Chondrocyte (in vitro differentiated cells): ENCODE measurements around the gene MDK. TPM values are rescaled to one million over a fixed set of nuclear protein-coding genes. Genes with fewer than 3 reads are reported as not detected.
"Not testable (repeated sequence)": the region's sequence is repeated elsewhere in the genome, so short reads cannot be mapped to it uniquely, and the experiment has no call there.

Experiments
- DNase-seq: peaks from one replicate; pipeline ENCODE4 v3.0.0; 2021; ENCODE audit warnings: mixed read lengths, low spot score
- H3K27ac Mint-ChIP-seq: one replicate; pipeline ENCODE4 v1.8.0; 2021; ENCODE audit warnings: mild to moderate bottlenecking, moderate library complexity, mixed read lengths; ENCODE audit not compliant: unreplicated experiment
- H3K27me3 Mint-ChIP-seq: 2 replicates; pipeline ENCODE4 v1.8.0; 2021; ENCODE audit warnings: low read depth, mixed read lengths
- H3K36me3 Mint-ChIP-seq: 2 replicates; pipeline ENCODE4 v1.8.0; 2021; ENCODE audit warnings: low read depth, mixed read lengths
- H3K4me1 Mint-ChIP-seq: 2 replicates; pipeline ENCODE4 v1.8.0; 2021; ENCODE audit warnings: low read depth, mild to moderate bottlenecking, mixed read lengths
- H3K4me3 Mint-ChIP-seq: one replicate; pipeline ENCODE4 v1.8.0; 2021; ENCODE audit warnings: mild to moderate bottlenecking, moderate library complexity, mixed read lengths; ENCODE audit not compliant: unreplicated experiment
- H3K9me3 Mint-ChIP-seq: 2 replicates; pipeline ENCODE4 v1.8.0; 2021; ENCODE audit warnings: low read depth, mixed read lengths
- total RNA-seq: library from RNA; stranded (reverse); gene quantifications from 3 replicates; pipeline ENCODE4 v1.2.1, GENCODE V29; 2021
- TF ChIP-seq, protein P1 (sequence below): fragments of 200-600 bp; sonication (generic); IDR thresholded peaks from 2 replicates; pipeline ENCODE4 v1.5.0; 2021; ENCODE audit warnings: antibody characterized with exemption, mild to moderate bottlenecking, moderate library complexity

MDK gene
- total RNA-seq, 1 donor from 2014 or later, result 127 TPM

GRCh38 chr11:46378296-46378695 lies 3.2 kb upstream of the MDK start:
- H3K4me1 Mint-ChIP-seq, result peaks cover 5% of the 10 kb centered on the region
- H3K36me3 Mint-ChIP-seq, result peaks cover 15% of the 10 kb centered on the region
- no peak overlapping the region for H3K27ac Mint-ChIP-seq
- no peaks in the 10 kb centered on the region for H3K27me3 Mint-ChIP-seq
- DNase-seq, result no peak
- TF ChIP-seq, protein P1, sequence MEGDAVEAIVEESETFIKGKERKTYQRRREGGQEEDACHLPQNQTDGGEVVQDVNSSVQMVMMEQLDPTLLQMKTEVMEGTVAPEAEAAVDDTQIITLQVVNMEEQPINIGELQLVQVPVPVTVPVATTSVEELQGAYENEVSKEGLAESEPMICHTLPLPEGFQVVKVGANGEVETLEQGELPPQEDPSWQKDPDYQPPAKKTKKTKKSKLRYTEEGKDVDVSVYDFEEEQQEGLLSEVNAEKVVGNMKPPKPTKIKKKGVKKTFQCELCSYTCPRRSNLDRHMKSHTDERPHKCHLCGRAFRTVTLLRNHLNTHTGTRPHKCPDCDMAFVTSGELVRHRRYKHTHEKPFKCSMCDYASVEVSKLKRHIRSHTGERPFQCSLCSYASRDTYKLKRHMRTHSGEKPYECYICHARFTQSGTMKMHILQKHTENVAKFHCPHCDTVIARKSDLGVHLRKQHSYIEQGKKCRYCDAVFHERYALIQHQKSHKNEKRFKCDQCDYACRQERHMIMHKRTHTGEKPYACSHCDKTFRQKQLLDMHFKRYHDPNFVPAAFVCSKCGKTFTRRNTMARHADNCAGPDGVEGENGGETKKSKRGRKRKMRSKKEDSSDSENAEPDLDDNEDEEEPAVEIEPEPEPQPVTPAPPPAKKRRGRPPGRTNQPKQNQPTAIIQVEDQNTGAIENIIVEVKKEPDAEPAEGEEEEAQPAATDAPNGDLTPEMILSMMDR, result no peak
- H3K9me3 Mint-ChIP-seq, result no peaks in the 10 kb centered on the region
- no peak overlapping the region for H3K4me3 Mint-ChIP-seq

- no peaks in the 10 kb centered on the region for H3K9me3 Mint-ChIP-seq
Measured at GRCh38 chr11:46378811-46379481, 2.5 kb upstream of the MDK start.

DNA sequence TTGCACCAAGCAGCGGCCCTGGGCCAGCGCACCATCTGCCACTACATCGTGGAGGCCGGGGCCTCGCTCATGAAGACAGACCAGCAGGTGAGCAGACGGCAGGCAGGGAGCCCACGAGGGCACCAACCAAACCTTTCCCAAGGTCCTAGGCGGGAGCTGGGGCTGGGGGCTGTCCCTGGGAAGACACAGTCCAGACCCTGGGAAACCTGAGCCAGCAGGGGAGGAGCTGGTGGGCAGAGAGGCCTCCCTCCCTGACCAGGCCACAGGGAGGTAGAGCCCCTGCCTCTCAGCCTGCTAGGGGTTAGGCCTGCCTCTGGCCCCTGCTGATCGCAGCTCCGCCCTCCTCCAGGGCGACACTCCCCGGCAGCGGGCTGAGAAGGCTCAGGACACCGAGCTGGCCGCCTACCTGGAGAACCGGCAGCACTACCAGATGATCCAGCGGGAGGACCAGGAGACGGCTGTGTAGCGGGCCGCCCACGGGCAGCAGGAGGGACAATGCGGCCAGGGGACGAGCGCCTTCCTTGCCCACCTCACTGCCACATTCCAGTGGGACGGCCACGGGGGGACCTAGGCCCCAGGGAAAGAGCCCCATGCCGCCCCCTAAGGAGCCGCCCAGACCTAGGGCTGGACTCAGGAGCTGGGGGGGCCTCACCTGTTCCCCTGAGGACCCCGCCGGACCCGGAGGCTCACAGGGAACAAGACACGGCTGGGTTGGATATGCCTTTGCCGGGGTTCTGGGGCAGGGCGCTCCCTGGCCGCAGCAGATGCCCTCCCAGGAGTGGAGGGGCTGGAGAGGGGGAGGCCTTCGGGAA lies 1.8 kb upstream of the MDK start:
- not testable (repeated sequence) for H3K27ac Mint-ChIP-seq, H3K4me1 Mint-ChIP-seq
- peak overlapping the region; percentile 22 for H3K4me3 Mint-ChIP-seq

More at GRCh38 chr11:46378811-46379481, 2.5 kb upstream of the MDK start:
- H3K36me3 Mint-ChIP-seq, result peaks cover 15% of the 10 kb centered on the region
- no peak overlapping the region for H3K27ac Mint-ChIP-seq
- no peak for DNase-seq
- no peak overlapping the region for H3K4me3 Mint-ChIP-seq
- H3K4me1 Mint-ChIP-seq, result peaks cover 5% of the 10 kb centered on the region
- TF ChIP-seq, protein P1, result no peak
- no peaks in the 10 kb centered on the region for H3K27me3 Mint-ChIP-seq

DNA sequence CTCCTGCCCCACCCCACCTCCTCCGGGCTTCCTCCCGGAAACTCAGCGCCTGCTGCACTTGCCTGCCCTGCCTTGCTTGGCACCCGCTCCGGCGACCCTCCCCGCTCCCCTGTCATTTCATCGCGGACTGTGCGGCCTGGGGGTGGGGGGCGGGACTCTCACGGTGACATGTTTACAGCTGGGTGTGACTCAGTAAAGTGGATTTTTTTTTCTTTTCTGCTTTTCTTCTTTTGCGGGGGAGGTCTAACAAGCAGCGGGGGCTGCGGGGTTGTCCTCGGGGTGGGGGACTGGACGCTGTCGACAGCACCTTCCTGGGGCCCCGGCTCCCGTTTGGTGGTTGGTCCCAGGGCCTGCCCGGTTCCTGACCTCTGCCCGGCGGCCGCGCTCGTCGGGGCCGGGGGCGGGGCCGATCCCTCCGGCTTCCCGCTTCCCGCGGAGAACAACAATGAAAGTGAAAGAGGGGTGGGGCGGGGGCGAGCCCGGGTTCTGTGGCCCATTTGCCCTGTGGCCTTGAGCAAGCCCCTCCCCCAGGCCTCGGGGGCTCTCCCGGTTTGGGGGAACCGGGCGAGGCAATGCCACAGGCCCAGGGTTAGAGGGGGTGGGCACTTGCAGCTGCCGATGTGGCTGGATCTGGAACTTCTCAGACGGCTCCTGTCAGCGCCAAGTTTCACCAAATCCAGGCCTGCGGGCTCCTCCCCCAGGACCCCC lies 975 bp upstream of the MDK start:
- no peak for DNase-seq
- Mint-ChIP-seq H3K9me3 (no peaks in the 10 kb centered on the region), H3K36me3 (peaks cover 11% of the 10 kb centered on the region), H3K4me3 (peak overlapping the region; percentile 62), H3K27ac (peak overlapping the region; percentile 12), H3K27me3 (no peaks in the 10 kb centered on the region), H3K4me1 (peaks cover 5% of the 10 kb centered on the region)
- TF ChIP-seq, protein P1, result no peak

More for the DNA sequence above, 1.8 kb upstream of the MDK start:
- H3K9me3 Mint-ChIP-seq, H3K27me3 Mint-ChIP-seq: not testable (repeated sequence)
- H3K36me3 Mint-ChIP-seq, result peaks cover 15% of the 10 kb centered on the region
- peak; percentile 89 for DNase-seq

- Mint-ChIP-seq H3K4me3 (peak overlapping the region; percentile 70), H3K36me3 (peaks cover 8% of the 10 kb centered on the region), H3K27me3 (no peaks in the 10 kb centered on the region), H3K9me3 (no peaks in the 10 kb centered on the region), H3K27ac (no peak overlapping the region), H3K4me1 (peaks cover 5% of the 10 kb centered on the region)
- DNase-seq, result no peak
- TF ChIP-seq, protein P1, result no peak
Measured at GRCh38 chr11:46381819-46382645, 563 bp downstream of the MDK start.
